Measurements from ENCODE around the gene RASGRF2.

The RASGRF2 gene

DNA sequence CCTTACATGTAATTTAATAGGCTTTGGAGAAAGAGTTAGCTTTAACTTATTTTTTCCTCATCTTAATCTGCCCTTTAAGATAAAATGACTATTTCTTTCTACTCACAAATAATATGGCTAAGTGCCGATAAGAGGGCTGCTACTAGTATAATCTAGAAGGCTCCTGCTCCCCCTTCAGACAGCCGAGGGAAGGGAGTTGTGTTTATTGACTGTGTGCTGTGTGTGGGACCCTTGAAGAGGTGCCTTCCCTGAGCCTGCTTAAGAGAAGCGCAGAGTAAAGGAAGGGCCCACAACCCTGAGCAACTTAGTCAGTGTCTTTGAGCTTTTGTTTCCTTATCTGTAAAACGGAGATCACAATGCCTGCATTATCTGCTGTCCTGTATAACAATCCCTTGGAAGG, 244.9 kb downstream of the RASGRF2 start:
- H3K9me3 ChIP-seq = no peaks in the 10 kb centered on the region
- TF ChIP-seq, protein P1, sequence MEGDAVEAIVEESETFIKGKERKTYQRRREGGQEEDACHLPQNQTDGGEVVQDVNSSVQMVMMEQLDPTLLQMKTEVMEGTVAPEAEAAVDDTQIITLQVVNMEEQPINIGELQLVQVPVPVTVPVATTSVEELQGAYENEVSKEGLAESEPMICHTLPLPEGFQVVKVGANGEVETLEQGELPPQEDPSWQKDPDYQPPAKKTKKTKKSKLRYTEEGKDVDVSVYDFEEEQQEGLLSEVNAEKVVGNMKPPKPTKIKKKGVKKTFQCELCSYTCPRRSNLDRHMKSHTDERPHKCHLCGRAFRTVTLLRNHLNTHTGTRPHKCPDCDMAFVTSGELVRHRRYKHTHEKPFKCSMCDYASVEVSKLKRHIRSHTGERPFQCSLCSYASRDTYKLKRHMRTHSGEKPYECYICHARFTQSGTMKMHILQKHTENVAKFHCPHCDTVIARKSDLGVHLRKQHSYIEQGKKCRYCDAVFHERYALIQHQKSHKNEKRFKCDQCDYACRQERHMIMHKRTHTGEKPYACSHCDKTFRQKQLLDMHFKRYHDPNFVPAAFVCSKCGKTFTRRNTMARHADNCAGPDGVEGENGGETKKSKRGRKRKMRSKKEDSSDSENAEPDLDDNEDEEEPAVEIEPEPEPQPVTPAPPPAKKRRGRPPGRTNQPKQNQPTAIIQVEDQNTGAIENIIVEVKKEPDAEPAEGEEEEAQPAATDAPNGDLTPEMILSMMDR (IDR thresholded peaks at IDR 0.05) = no peak
- H3K27me3 ChIP-seq = no peaks in the 10 kb centered on the region
- H3K27ac ChIP-seq = no peak overlapping the region
- no peaks in the 10 kb centered on the region for H3K36me3 ChIP-seq
- no peak overlapping the region for H3K4me3 ChIP-seq (ENCODE audit: low read depth in 1 of 2, low read length in 1 of 2)
- H3K4me1 ChIP-seq (ENCODE audit: control insufficient read depth in 1 of 2, insufficient read depth in 1 of 2, low read depth in 1 of 2, low read length in 1 of 2) = no peaks in the 10 kb centered on the region

DNA sequence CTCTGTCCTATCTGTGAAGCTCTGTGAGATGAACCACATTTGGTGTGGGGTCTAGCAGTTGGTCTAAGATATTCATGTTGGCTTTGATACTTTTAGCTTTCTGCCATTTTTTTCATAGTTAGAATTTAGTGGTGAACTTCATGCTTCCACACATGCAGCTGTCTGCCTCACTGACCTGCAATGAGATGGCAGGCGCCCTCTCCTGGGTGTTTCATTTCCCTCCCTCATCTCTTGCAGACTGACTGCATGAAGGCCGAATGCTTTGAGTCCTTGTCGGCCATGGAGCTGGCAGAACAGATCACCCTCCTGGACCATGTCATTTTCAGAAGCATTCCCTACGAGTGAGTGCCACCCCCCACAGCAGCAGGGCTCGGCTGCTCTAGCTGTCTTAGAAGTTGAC, 246.8 kb downstream of the RASGRF2 start:
- Histone ChIP-seq H3K9me3 (no peaks in the 10 kb centered on the region), H3K36me3 (no peaks in the 10 kb centered on the region), H3K27me3 (no peaks in the 10 kb centered on the region), H3K4me1 (ENCODE audit: control insufficient read depth in 1 of 2, insufficient read depth in 1 of 2, low read depth in 1 of 2, low read length in 1 of 2) (no peaks in the 10 kb centered on the region), H3K4me3 (ENCODE audit: low read depth in 1 of 2, low read length in 1 of 2) (no peak overlapping the region), H3K27ac (no peak overlapping the region)
- TF ChIP-seq, protein P1 (IDR thresholded peaks at IDR 0.05) = no peak

DNA sequence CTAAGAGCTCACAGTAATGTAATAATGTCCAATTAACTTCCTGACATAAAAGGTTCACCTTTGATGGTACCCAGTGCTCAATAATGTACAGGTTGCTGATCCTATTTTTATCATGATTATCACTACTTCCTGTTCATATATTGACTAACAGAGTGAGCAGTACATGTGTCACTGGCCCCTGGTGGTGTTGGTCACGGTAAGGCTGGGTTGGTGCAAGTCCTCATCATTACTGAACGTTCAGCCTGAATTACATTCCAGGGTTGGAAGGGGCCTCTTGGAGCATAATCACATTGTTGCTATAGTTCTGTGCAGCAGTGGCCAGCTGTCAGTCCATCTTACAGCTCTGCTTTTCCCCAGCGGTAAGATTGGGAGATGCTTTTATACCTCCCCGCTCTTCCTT, 248.7 kb downstream of the RASGRF2 start:
- Histone ChIP-seq H3K36me3 (no peaks in the 10 kb centered on the region), H3K27me3 (no peaks in the 10 kb centered on the region), H3K27ac (no peak overlapping the region), H3K9me3 (no peaks in the 10 kb centered on the region), H3K4me3 (ENCODE audit: low read depth in 1 of 2, low read length in 1 of 2) (no peak overlapping the region), H3K4me1 (ENCODE audit: control insufficient read depth in 1 of 2, insufficient read depth in 1 of 2, low read depth in 1 of 2, low read length in 1 of 2) (no peaks in the 10 kb centered on the region)
- TF ChIP-seq, protein P1 (IDR thresholded peaks at IDR 0.05) = no peak

- no peaks in the 10 kb centered on the region for H3K27me3 ChIP-seq
- H3K4me1 ChIP-seq (ENCODE audit: control insufficient read depth in 1 of 2, insufficient read depth in 1 of 2, low read depth in 1 of 2, low read length in 1 of 2) = no peaks in the 10 kb centered on the region
- TF ChIP-seq, protein P1 (IDR thresholded peaks at IDR 0.05) = no peak
- no peak overlapping the region for H3K27ac ChIP-seq
- no peaks in the 10 kb centered on the region for H3K9me3 ChIP-seq
- no peaks in the 10 kb centered on the region for H3K36me3 ChIP-seq
- no peak overlapping the region for H3K4me3 ChIP-seq (ENCODE audit: low read depth in 1 of 2, low read length in 1 of 2)
Measured at GRCh38 chr5:81209386-81209785, 249.2 kb downstream of the RASGRF2 start.

DNA sequence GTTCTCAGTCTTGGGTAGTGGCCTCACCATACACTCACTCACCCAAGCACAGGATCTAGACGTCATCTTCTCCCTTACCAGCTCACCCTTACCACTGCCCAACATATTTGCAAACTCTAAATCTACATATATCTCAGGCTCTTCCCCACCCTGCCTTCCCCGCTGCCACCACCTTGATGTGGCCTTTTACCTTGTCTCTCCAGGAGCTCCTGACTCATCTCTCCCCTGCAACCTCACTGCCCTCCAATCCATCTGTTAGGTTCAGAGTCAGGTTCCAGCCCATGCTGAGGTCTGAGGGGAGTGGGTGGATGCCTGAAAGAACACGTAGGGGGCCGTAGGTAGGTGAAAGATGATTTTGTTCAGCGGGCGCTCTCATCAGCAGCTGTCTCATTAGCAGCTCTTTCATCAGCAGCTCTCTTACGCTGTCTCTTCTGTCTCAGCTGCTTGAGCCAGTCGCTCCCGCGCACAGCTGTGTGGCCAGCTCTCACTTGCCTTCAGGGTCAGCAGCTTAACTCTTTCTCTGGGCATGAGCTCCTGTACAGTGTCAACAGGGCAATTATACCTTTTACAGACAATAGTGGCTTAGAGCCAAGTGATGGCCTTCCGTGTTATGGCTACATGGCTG, 249.8 kb downstream of the RASGRF2 start:
- Histone ChIP-seq H3K27me3 (no peaks in the 10 kb centered on the region), H3K4me1 (ENCODE audit: control insufficient read depth in 1 of 2, insufficient read depth in 1 of 2, low read depth in 1 of 2, low read length in 1 of 2) (no peaks in the 10 kb centered on the region), H3K36me3 (no peaks in the 10 kb centered on the region), H3K4me3 (ENCODE audit: low read depth in 1 of 2, low read length in 1 of 2) (no peak overlapping the region), H3K9me3 (no peaks in the 10 kb centered on the region), H3K27ac (no peak overlapping the region)
- TF ChIP-seq, protein P1 (IDR thresholded peaks at IDR 0.05) = no peak
